T1000 (cell line): ENCODE data around the gene SIPA1L3.

Experiments
- DNase-seq: peaks from one replicate; lab custom pipeline; 2025; ENCODE audit warnings: mixed read lengths; lab: John Stamatoyannopoulos, UW

The SIPA1L3 gene

DNA sequence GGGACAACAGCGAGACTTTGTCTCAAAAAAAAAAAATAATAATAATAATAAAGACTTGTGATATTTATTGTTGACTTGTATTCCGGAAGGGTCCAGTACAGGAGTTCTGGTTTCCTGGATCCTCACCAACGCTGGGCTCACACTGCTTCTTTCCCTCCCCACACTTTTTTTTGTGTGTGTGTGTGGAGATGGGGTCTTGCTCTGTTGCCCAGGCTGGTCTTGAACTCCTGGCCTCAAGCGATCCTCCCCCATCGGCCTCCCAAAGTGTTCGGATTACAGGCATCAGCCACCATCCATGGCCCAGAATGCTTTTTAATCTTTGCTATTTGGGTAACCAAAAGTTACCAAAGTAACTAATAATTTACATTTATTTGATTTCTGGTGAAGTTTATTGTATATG lies 39.1 kb downstream of the SIPA1L3 start:
- no peak for DNase-seq

DNA sequence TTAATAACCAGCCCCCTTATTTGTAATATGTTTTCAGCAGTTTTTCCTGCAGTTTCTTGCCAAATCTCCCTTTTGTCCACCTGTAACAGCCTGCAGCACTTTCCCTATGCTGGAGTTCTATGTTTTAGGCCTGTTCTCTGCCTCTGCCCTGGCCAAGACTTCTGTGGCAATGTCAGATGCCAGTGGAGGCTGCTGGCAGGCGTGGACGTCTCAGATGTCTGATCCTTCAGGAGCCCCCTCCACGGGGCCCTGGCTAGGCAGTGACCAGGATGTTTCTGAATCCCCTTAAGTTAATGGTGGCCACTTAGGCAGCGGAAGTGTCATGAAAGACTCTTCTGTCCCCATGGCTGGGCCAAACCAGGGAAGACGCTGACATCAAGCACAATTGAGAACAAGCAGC lies 40.8 kb downstream of the SIPA1L3 start:
- no peak for DNase-seq

DNA sequence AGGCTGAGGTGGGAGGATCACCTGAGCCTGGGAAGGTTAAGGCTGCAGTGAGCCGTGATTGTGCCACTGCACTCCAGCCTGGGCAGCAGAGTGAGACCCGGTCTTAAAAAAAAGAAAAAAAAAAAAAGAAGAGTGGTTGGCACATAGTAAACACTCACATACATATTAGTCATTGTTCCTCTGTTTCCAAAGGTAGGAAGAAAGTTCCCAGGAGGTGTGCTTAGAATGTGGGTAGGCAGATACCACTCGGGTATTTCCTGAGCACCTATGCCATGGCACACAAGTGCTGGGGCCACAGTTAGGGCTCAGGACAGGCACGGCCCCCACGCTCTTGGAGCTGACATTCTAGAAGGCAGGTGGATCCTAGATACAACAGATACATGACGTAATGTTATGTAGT lies 41.4 kb downstream of the SIPA1L3 start:
- no peak for DNase-seq

DNA sequence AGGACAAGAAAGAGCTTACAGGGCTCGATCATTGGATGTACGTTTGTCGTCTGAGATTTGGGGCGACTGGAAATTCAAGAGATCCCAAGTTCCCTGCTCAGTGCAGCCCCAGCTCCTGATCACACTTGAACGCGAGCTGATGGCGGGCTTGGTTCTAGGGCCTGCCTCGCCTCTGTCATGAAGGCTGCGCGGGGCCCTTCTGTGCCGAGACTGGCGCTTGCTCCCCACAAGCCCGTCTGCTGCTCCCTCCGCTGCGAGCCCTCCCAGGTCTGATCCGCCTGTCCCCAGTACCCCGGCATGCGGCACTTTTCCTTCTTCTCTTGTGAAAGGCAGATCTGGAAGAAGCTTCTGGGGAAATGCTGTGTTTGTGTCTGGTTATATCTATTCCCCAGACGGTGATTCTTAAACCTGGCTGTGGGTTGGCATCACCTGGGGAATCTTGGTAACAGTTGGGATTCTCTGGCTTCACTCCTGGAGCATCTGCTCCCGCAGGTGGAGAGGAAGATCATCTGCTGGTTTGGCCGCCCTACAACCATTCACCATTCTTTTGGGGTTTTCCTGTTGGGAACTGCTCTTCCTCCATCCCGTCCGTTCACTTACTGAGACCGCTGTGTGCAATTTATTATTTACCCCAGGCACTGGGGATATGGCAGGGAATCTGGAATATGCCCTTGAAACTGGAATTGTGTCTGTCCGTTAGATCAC lies 43.6 kb downstream of the SIPA1L3 start:
- DNase-seq: no peak

DNA sequence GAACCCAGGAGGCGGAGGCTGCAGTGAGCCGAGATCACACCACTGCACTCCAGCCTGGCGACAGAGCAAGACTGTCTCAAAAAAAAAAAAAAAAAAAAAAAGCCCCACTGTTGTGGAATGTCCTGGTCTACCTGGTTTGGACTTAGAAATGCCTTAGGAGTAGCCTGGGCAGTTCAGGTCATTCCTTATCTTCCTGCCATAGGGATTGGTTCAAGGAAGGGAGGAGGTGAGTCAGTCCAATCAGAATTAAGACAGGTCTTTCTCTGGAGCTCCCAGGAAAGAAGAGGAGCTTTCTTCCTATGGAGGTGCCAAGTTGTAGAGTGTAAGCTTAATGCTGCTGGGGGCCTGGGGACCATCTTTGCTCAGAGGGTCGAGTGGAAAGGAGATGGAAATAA lies 44.8 kb downstream of the SIPA1L3 start:
- DNase-seq: no peak

DNA sequence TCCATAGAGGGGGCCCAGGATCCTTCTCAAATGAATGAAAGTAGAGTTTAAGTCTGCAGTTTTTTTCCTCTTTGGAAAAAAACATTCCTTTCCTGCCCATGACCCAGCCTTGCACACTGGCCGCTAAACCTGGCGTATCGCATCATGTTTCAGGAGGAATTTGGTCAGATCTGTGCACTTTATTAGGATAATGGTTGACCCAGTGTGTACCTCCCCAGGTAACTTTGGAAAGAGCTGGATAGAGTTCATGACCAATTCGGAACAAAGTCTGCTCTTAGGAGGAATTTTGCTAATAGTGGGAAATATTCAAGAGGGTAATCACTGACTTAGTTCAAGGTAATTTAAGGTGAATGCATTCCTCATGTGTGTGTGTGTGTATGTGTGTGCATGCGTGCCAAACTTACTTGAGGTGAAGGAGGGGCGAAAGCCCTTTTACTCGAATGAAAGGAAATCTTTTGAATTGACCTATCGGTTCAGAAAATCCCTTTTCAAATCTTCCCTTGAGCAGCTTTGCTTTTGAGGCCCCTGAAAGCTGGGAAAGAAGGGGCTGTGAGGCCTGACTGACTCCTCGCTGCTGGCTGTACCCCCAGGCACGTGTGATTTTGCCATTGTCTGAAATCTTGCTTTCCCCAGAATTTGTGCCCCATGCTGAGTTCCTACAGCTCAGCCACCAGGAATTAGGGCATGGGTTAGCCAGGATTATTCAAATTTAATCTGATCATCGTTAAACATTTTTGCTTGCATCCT lies 46.3 kb downstream of the SIPA1L3 start:
- DNase-seq: peak; percentile 35

DNA sequence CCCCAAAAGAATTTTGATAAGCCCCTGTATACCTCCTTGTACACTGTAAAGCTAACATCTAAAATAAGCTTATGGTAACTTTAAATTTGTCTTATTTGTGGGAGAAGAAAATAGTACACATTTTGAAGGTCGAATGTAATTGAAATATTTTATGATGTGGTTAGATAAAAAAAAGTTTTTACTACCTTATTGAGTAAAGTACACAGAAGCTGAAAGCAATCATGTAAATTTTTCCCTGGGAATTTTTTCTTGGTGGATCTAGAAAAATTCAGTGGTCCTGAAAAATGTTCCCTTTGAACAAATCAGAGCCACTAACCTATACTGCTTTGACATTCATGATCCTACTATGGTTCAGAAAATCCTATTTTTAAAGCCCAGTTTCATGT lies 46.9 kb downstream of the SIPA1L3 start:
- no peak for DNase-seq

DNA sequence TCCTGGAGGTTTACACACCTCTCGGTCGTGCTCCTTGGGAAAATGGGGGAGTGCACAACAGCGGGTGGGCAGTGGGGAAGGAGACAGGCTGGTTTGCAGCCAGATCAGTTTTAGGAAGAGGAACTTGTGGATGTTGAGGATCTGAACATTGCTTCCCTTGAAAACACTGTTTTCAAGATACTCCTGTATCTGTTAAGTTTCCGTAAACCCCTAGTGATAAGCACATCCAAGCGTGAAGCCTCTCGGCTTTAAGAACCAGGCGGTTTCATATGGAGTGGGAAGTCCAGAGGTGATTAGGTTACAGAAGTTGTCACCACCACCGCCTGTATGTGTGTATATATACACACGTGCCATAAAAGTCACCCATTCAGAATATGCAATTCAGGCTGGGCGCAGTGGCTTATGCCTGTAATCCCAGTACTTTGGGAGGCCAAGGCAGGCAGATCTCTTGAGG lies 47.4 kb downstream of the SIPA1L3 start:
- DNase-seq: no peak

DNA sequence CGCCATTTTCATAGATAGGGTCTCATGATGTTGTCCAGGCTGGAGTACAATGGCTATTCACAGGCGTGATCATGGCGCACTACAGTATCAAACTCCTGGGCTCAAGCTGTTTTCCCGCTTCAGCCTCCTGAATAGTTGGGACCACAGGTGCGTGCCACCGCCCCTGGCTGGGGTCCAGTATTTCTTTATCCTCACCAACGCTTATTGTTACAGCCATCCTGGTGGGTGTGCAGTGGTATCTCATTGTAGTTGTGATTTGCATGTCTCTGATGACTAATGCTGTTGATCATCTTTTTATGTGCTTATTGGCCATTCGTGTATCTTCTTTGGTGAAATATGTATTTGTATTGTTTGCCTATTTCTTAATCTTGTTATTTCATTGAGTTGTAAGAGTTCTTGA lies 49.0 kb downstream of the SIPA1L3 start:
- no peak for DNase-seq

DNA sequence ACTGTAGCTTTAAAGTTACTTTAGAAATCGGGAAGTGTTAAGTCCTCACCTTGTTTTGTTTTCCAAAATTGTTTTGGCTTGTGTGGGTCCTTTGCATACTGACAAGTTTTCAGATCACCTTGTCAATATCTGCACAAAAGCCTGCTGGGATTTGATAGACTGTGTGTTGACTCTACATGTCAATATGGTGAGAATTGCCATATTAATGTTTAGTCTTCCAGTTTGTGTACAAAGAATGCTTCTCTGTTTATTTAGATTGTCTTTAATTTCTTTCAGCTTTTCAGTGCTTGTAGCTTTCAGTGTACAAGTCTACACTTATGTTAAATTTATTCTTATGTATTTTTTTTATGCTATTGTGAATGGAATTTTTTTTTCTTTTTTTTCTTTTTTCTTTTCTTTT lies 50.2 kb downstream of the SIPA1L3 start:
- no peak for DNase-seq

DNA sequence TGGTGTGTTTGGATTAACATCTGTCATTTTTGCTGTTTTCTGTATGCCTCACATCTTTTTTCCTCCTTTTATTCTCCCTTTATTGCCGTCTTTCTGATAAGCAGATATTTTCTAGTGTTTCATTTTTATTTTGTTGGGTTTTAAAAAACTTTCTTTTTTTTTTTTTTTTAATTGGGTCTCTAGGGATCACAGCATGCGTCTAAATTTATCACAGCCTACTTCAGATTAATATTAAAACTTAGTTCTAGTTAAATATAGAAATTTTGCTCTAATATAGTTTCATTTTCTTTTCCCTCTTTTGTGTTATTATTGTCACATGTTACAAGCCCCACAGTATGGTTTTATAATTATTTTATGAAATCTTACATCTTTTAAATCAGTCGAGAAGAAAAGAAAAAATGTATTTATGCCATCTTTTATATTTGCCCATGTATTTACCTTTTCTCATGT lies 52.7 kb downstream of the SIPA1L3 start:
- no peak for DNase-seq

DNA sequence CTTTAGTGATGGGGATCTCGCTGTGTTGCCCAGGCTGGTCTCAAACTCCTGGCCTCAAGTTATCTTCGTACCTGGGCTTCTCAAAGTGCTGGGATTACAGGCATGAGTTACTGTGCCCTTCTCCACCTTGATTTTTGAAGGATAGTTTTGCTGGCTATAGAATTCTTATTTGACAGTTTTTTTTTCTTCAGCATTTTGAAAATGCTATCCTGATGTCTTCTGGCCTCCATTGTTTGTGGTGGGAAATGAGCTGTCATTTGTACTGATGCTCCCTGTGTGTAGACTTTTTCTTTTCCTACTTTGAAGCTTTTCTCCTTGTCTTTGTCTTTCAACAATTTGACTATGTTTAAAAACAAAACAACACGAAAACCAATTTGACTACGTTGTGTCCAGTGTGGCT lies 54.2 kb downstream of the SIPA1L3 start:
- DNase-seq: no peak

DNA sequence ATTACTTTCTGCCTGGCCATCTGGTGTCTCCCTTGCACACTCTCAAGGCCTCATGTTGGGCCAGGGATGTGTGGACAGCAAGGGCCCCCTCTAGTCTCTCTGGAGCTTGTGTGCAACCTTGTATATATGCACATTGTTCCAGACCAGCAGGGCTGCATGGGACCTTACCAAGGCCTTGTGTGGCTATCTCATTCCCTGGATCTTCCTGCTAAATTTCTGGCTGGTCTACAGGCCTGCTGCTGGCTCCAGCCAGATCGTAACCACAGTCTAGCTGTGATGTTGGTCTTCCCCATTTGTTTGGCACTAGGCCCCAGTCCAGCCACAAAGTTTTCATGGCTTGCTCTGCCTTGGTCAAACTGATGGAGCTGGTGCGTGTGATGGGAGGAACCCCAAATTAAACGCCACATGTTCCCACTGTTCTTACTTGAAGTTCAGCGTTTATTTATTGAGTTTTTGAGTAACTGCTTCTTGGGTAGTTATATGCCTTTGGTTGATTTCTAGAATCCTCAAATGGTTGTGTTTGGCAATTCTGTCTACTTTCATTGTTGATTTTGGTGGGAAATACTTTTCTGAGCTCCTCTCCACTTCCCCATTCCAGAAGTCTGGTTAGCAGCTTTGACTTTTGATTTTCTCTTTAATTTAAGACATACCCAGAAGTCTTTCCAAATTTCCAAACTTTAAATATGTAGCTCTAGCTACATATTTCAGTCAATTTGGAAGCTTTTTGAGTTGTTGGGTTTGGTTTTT lies 56.4 kb downstream of the SIPA1L3 start:
- no peak for DNase-seq

DNA sequence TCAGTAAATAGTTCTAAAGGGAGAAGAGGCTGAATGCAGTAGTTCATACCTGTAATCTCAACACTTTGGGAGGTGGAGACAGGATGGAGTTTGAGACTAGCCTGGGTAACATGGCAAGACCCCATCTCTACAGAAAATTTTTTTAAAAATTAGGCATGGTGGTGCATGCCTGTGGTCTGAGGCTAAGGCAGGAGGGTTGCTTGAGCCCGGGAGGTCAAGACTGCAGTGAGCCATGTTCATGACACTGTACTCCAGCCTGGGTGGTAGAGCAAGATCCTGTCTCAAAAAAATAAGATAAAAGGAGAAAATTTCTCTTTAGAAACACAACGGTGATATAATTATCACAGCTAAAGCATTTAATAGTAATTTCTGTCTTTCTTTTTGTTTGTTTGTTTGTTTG lies 57.1 kb downstream of the SIPA1L3 start:
- no peak for DNase-seq

DNA sequence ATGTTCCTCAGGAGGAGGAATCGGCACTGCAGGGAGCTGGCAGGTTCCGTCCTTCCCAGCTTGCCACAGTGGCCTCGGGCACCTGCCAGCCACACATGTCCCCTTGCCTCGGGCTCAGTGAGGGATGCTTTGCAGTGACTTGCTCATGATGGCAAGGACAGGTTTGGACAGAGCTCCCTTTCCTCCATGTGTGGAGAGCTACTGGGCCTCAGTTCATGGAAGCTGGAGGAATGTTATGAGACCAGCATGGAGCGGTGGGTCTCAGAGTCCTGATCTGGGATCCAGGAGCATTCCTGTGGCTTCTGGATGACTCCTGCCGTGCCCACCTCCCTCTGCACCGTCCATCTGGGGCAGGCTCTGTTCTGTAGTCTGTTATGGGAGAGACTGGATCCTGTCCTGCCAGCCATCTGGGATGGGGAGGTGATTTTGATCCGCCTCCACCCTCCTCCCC lies 59.2 kb downstream of the SIPA1L3 start:
- DNase-seq: no peak

DNA sequence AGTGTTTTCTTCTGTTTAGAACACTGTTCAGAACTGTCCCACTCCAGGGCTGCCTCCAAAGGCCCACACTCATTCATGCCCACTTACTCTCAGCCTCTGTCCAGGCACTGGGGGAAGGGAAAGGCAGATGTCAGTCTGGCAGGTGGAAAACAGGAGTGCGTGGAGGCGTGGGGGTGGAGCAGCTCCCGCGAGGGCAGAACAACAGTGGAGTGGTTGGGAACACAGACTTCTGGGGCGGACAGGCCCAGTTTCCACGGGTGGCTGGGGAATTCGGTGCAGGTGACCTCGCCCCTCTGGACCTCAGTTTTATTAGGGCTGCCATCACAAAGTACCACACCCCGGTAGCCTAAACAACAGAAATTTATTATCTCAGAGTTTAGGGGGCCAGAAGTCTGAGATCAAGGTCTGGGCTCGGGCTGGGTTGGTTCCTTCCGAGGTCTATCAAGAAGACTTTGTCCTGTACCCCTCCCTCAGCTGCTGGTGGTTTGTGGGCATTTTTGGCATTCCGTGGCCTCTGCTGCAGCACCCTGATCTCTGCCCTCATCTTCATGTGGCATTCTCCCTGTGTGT lies 59.7 kb downstream of the SIPA1L3 start:
- DNase-seq: peak; percentile 38

DNA sequence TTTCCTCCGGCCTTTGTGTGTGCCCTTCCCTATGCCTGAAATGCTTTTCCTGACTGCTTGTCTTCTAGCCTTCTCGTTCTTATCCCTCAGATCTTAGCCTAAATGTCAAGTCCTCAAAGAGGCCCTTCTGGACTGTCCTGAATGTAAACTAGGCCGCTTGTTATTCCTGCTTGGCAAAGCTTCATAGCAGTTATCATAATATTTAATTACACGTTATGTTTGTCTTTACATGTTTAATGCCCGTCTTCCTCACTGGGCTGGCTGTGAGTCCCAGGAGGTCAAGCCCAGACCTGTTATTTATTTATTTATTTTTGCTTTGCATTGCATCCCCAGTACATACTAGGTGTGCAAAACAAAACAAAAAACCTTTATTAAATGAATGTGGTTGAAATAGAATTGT lies 62.7 kb downstream of the SIPA1L3 start:
- DNase-seq: no peak

DNA sequence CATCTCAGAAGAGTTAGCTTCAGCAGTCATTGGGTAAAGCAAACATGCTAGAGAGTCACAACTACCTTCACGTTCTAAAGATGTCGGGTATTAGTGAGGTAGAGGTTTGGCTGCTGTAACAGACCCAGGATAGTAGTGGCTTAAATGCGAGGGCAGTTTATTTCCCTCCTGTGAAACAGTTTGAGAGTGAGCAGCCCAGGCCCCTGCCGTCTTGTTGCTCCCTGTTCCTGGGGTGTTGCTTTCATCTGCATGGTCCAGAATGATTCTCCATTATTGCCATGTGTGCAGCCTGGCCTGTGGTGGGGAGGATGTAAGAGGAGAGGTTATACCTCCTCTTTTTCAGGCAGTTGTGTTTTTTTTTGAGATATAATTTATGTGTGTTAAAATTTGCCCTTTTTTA lies 63.7 kb downstream of the SIPA1L3 start:
- no peak for DNase-seq

DNA sequence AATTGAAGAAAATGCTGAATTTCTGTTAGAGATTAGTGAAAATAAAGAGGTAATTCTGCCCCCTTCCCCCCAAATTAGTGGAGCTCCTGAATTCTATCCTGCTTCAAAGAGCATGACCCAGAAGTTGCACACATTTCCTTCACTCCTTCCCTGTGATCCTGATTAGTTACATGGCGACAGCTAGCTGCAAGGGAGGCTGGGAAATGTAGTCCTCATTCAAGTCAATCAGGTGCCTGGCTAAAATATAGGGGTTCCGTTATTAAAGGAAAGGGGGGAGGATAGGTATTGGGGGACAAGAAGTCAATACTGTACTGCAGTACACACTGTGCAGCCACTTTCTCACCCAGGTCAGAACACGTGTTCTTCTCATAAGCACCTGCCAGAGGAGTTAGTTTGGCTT lies 65.8 kb downstream of the SIPA1L3 start:
- no peak for DNase-seq

DNA sequence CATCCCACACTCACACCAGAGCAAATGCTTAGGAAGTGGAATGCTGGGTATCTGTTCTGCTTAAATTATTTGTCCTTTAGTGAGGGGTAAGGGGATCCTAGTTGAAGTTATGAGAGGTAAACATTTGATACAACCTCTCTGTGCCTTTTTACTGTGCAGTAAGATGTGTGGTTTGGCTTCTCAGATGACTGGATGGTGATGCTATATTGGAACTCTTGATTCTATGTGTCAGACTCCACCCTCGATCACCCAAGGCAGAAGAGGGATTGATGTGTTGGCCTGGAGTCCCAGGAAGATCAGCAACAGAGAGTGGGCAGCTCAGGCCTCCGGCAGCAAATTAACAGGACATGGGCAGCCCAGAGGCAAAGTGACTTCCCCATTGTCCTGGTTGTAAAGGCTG lies 66.7 kb downstream of the SIPA1L3 start:
- no peak for DNase-seq

DNA sequence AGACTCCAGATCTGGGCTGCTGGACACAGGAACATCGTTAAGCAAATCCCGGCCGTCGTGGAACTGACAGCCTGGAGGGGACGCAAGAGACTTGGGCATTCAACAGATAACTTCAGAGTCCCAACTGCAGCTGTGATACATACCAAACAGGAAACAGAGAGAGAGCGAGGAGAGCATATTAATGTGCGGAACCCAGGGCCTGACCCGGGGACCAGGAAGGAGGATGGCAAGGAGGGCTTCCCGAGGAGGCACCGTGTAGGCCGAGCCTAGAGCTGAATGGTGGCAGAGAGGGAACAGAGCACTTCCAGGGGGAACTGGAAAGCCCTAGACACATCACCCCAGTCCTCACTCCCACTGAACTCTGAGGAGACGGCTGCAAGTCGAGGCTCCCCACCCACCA lies 68.1 kb downstream of the SIPA1L3 start:
- no peak for DNase-seq
